Prostate gland (tissue), 2 donors: ENCODE data around the gene SUPT3H.

ENCODE experiments used
- POLR2A ChIP-seq: fragments of 450-650 bp; IDR thresholded peaks from one replicate; pipeline ENCODE4 v1.6.1; 2016; ENCODE audit warnings: antibody characterized with exemption, mild to moderate bottlenecking
- POLR2AphosphoS5 ChIP-seq: sonication (generic); formaldehyde crosslinking; IDR thresholded peaks from one replicate; pipeline ENCODE4 v1.6.1; 2017; ENCODE audit warnings: antibody characterized with exemption
- TF ChIP-seq, protein P1 (sequence below), 4 experiments: fragments of 200-600 bp in 2 of 4; fragments of 450-650 bp in 2 of 4; sonication (generic) in 2 of 4; IDR thresholded peaks; 1 replicate in 3 of 4; 2 replicates in 1 of 4; pipeline ENCODE4 v1.5.1; 2016 to 2019; ENCODE audit warnings: antibody characterized with exemption in 4 of 4, mild to moderate bottlenecking in 2 of 4, moderate library complexity in 2 of 4

DNA sequence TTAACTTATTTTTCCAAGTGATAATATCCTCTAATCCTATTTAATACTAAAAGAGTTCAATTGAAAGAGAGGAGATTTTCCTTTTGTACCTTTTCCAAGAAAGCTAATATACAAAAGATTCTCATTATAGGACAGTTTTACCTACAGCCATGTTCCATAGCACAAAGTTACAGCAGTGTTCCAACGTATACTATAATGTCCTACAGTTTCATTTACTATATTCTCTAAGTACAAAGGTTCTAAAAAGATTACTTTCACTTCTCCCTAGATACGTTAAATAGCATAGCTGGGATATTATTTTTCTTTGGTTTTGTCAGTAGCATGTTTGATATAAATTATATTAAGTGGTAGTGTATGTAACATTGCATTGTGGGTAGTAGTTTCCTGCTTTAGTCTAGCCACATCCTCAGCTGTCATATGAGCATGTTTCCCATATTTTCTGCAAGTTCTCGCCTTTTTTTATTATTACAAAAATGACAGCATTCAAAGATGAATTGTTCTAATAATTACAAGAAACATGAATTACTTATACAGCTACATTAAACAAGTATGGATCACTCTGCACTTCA is 54.0 kb downstream of the SUPT3H start:
- no peak for TF ChIP-seq POLR2AphosphoS5
- TF ChIP-seq, protein P1, sequence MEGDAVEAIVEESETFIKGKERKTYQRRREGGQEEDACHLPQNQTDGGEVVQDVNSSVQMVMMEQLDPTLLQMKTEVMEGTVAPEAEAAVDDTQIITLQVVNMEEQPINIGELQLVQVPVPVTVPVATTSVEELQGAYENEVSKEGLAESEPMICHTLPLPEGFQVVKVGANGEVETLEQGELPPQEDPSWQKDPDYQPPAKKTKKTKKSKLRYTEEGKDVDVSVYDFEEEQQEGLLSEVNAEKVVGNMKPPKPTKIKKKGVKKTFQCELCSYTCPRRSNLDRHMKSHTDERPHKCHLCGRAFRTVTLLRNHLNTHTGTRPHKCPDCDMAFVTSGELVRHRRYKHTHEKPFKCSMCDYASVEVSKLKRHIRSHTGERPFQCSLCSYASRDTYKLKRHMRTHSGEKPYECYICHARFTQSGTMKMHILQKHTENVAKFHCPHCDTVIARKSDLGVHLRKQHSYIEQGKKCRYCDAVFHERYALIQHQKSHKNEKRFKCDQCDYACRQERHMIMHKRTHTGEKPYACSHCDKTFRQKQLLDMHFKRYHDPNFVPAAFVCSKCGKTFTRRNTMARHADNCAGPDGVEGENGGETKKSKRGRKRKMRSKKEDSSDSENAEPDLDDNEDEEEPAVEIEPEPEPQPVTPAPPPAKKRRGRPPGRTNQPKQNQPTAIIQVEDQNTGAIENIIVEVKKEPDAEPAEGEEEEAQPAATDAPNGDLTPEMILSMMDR (IDR thresholded peaks at IDR 0.05) = no peak
- TF ChIP-seq POLR2A = no peak
